ENCODE measurements around the gene PIGQ.

The PIGQ gene

DNA sequence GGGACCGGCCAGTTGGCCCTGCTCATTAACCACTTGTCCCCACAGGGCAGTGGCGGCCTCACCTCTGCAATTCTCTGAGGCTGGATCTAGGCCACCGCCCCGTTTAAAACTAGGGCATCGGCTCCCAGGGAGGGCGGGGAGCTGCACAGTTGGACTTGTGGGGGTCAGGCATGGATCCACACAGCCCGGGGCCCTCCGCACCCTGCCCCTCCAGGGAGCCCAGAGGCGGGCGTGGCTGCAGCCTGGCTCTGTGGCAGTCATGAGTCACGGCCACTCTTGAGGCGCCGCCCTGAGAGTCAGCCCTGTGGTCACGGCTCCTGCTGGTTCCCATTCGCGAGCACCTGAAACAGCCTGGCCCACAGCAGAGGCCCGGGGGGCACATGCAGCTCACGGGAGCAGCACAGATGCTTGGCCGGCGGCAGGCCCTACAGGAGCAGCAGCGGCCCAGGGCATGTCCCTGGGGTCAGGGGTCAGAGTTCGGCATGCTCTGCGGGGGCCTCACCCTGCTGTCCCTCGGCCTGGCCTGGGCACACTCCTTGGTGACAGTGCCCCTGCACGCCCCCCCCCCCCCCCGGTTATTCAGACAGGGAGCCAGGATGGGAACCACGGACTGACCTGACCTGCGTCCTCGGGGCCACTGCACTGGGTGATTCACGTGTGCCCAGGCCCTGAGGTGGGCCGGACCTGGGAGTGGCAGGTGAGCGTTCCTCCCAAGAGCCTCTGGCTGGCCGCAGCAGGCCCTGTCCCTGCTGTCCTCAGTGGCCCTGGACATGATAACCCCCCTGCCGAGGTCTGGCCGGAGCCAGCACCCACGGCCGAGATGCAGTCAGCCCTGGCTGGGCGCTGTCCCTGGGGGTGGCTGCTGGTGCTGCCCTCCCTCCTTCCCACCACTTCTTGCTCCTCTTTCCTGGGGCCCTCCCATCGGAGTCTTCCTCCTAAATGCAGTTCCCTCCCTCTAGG lies 34.0 kb upstream of the PIGQ start:
- TF ChIP-seq, protein P1, sequence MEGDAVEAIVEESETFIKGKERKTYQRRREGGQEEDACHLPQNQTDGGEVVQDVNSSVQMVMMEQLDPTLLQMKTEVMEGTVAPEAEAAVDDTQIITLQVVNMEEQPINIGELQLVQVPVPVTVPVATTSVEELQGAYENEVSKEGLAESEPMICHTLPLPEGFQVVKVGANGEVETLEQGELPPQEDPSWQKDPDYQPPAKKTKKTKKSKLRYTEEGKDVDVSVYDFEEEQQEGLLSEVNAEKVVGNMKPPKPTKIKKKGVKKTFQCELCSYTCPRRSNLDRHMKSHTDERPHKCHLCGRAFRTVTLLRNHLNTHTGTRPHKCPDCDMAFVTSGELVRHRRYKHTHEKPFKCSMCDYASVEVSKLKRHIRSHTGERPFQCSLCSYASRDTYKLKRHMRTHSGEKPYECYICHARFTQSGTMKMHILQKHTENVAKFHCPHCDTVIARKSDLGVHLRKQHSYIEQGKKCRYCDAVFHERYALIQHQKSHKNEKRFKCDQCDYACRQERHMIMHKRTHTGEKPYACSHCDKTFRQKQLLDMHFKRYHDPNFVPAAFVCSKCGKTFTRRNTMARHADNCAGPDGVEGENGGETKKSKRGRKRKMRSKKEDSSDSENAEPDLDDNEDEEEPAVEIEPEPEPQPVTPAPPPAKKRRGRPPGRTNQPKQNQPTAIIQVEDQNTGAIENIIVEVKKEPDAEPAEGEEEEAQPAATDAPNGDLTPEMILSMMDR (IDR thresholded peaks at IDR 0.05): no peak
- no peaks in the 10 kb centered on the region for H3K27me3 ChIP-seq
- H3K4me3 ChIP-seq: no peak overlapping the region
- intact Hi-C loops (cut with DNase I; ENCODE audit: low total_unique reads): no loop called here
- H3K27ac ChIP-seq: no peak overlapping the region
- DNase-seq: no peak
- H3K36me3 ChIP-seq: peaks cover 0 to 56% (median 5%) of the 10 kb centered on the region in 3 donors
- H3K9me3 ChIP-seq: no peaks in the 10 kb centered on the region
- peaks cover 0 to 6% (median 0%) of the 10 kb centered on the region in 4 donors for H3K4me1 ChIP-seq

DNA sequence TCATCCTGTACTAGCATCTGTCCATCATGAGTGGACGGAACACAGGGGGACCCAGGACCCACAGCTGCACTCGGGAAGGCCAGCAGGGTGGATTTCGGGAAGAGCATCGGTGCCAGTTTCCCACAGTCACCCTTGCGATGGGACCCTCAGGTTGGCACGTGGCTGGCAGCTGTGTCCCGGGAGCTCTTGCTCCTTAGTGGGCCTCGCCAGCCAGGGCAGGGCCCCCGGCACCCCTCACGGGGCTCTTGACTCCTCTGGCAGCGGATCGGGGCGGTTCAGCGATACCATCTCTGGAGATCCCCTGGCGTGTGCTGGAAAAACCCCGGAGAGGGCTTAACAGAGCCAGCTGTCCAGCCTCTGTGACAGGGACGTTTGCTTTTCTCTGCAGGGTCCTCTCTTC lies 33.0 kb upstream of the PIGQ start:
- intact Hi-C loops (cut with DNase I; ENCODE audit: low total_unique reads): no loop called here
- H3K27ac ChIP-seq: no peak overlapping the region
- no peak overlapping the region for H3K4me3 ChIP-seq
- H3K4me1 ChIP-seq: peaks cover 0 to 5% (median 0%) of the 10 kb centered on the region in 4 donors
- DNase-seq: no peak
- no peaks in the 10 kb centered on the region for H3K9me3 ChIP-seq
- TF ChIP-seq, protein P1 (IDR thresholded peaks at IDR 0.05): no peak
- H3K27me3 ChIP-seq: no peaks in the 10 kb centered on the region
- peaks cover 0 to 62% (median 5%) of the 10 kb centered on the region in 3 donors for H3K36me3 ChIP-seq

DNA sequence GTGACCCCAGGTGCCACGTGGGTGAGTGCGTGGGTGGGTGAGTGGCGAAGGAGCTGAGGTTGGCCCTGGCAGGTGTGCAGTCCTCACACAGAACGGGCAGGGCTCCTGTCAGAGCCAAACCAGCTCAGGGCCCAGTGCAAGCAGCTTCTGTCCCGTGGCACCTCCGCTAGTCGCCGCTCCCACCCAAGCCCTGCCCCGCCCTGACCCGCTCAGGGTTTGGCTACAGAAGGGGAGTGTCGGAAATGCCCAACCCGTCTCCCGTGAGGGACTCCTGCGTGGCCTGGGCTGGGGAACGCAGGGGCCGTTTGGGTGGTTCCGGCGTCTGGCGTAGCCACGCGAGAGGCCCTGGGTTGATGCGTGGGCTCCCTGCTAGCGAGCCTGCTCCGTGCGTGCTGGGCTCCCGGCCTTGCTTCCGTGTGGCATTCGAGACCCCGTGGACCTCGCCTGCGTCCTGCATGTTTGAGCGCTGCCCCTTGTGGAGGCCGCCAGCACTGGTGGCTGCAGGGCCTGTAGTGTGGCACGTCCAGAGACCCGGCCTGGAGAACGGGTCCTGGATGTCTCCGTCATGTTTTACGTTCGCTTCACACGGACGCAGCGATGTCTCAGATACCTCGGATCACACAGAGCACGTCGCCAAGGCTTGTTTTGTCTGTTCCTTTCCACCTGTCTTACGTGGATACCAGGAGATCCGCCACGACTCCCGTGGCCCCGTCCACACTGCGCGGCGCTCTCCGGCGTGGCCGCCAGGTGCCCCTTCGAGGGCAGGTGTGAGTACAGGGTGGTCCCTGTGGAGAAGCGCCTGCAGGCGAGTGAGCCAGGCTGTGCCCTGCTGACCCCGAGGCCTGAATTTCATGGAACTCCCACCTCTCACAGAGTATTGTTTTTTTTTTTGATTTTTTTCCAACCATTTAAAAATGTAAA lies 32.1 kb upstream of the PIGQ start:
- DNase-seq: no peak
- Histone ChIP-seq H3K4me3 (no peak overlapping the region), H3K27ac (no peak overlapping the region), H3K4me1 (peaks cover 0 to 5% (median 0%) of the 10 kb centered on the region in 4 donors), H3K27me3 (no peaks in the 10 kb centered on the region), H3K9me3 (no peaks in the 10 kb centered on the region), H3K36me3 (peaks cover 0 to 62% (median 5%) of the 10 kb centered on the region in 3 donors)
- intact Hi-C loops (cut with DNase I; ENCODE audit: low total_unique reads): no loop called here
- TF ChIP-seq, protein P1 (IDR thresholded peaks at IDR 0.05): no peak

DNA sequence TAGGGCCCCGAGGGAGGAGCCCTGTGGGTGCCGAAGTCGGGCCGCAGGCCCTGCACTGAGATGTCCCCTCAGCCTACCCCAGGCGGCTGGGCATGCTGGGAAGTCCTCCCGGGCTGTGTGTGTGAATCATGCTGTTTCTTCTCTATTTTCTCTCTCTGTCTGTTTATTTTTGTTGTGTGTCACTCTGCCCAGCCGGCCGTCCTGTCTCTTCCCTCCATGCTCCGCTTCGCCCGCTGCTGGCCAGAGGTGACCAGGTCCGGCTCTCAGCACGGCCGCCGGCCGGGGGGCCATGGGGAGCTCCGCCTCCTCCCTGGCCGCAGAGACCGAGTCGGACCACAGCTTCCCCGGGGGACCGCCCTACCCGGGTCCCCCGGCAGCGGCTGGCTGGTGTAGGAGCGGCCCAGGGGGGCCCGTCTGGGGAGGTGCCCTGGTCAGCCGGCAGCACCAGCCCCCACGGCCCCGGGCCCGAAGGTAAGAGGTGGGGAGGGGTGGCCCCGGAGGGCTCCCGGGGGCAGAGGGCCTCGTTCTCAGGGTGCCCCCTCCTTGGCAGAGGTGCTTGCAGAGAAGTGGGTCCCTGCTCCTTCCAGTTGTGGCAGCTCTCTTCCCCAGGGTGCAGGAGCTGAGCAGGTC lies 29.8 kb upstream of the PIGQ start:
- no peak for DNase-seq
- H3K4me3 ChIP-seq: no peak overlapping the region
- TF ChIP-seq, protein P1 (IDR thresholded peaks at IDR 0.05): no peak
- H3K36me3 ChIP-seq: peaks cover 0 to 53% (median 5%) of the 10 kb centered on the region in 3 donors
- intact Hi-C loops (cut with DNase I; ENCODE audit: low total_unique reads): no loop called here
- no peak overlapping the region for H3K27ac ChIP-seq
- peaks cover 0 to 5% (median 0%) of the 10 kb centered on the region in 4 donors for H3K4me1 ChIP-seq
- H3K9me3 ChIP-seq: no peaks in the 10 kb centered on the region
- no peaks in the 10 kb centered on the region for H3K27me3 ChIP-seq

DNA sequence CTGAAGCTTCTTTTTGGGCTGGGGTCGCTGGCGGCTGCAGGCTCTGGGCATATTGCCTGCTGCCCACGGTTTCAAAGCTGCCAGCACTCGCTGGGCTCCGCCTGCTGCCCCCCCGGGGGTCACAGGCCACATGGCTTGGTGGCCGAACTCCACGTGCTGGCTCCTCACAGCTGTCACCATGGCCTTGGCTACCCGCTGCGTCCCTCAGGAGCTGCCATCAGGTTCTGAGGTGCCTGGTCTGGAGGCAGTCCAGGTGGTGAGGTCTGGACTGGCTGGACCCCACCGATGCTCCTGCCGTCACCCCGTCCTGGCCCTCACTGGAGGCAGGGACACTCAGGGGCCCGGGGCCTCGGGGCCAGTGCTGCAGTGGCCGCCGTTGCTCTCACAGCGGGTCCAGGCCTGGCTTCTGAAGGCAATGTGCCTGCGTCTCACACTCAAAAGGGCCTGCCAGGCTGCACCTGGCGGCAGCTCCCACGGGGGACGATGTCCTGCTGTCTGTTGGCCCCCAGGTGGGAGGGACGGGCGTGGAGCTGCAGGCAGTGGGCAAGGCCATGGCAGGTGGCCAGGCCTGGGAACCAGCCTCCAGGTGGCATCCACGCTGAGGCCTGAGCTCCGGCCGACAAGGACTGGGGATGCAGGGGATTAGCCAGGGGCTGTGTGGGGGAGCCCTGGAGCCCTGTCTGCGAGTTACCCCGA lies 29.0 kb upstream of the PIGQ start:
- TF ChIP-seq, protein P1 (IDR thresholded peaks at IDR 0.05): no peak
- no peak overlapping the region for H3K4me3 ChIP-seq
- intact Hi-C loops (cut with DNase I; ENCODE audit: low total_unique reads): no loop called here
- peaks cover 0 to 54% (median 5%) of the 10 kb centered on the region in 3 donors for H3K36me3 ChIP-seq
- no peak for DNase-seq
- no peaks in the 10 kb centered on the region for H3K27me3 ChIP-seq
- H3K4me1 ChIP-seq: no peaks in the 10 kb centered on the region
- no peak overlapping the region for H3K27ac ChIP-seq
- no peaks in the 10 kb centered on the region for H3K9me3 ChIP-seq
